Measurements from ENCODE around the gene PPP1R14B.

PPP1R14B gene

DNA sequence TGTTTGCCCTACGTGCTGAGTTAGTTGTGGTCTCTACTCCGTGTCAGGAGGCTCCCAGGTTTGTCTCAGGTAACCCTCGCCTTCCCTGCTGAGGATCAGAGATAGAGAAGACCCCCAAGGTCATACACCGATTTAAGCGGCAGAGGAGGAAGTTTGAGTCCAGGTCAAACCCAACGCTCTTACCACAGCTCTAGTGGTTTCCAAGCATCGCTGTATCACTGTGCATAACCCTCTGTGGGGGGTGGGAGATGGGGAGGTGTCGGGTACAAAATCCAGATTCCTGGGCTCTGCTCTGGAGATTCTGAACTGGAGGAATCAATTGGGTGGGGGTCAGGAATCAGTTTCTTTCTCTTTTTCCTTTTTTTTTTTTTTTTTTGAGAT, 15.8 kb downstream of the PPP1R14B start:
- DNase-seq (ENCODE audit: low spot score), result no peak

DNA sequence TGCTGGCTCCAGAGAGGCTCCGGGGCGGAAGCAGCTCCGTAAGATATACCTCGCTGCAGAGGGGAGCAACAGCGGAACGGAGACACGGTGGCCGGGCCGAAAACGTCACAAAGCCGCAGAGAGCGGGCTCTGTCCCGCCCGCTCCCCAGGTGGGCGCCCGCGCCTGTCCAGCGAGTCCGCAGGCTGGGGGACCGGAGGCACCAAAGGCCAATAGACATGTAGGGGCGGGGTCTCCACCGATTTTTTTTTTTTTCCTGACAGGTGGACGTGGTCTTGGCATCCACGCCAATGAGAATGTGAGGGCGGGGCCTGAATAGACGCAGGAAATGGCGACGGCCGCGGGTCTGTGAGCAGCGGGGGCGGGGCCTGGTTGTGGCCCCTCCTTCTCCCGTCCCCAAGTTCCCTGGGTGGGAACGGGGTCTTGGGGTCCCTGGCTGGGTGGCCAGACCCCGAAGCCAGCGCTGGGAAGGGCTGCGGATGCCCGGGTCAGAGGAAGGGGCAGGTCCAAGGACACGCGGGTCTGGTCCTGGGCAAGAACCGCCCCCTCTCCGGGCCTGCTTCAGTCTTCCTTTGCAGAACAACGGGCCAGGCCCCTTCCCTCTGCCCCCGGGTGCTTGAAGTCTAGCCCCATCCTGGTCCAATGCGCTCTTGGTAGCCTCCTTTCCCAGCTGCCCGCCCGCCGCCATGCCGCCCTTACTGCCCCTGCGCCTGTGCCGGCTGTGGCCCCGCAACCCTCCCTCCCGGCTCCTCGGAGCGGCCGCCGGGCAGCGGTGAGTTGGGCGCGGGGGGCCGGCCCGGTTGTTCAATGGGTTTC, 16.4 kb downstream of the PPP1R14B start, which contains the start of gene DNAJC4:
Gene DNAJC4 (plus strand): TSS at position 378 of the 814 bp plus-strand sequence. CDS start 307 bp downstream, at position 685.
- peak; percentile 88 for DNase-seq (ENCODE audit: low spot score)

DNA sequence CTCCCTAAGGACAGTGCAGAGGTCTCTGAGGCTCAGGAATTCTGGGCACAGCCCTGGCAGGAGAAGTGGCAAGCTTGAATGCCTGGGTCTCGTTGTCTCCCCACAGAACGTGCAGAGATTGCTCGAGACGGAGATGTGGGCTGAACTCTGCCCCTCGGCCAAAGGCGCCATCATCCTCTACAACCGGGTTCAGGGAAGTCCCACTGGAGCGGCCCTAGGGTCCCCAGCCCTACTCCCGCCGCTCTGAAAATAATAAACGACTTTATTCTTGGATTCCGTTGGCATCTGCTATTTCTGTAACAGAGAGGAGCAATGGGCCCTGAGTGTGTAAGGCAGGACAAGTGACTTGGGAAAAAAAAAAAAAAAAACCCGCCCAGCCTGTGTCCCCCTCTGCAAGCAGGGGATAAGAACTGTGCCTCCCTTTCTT, 17.0 kb downstream of the PPP1R14B start:
- DNase-seq (ENCODE audit: low spot score), result no peak

DNA sequence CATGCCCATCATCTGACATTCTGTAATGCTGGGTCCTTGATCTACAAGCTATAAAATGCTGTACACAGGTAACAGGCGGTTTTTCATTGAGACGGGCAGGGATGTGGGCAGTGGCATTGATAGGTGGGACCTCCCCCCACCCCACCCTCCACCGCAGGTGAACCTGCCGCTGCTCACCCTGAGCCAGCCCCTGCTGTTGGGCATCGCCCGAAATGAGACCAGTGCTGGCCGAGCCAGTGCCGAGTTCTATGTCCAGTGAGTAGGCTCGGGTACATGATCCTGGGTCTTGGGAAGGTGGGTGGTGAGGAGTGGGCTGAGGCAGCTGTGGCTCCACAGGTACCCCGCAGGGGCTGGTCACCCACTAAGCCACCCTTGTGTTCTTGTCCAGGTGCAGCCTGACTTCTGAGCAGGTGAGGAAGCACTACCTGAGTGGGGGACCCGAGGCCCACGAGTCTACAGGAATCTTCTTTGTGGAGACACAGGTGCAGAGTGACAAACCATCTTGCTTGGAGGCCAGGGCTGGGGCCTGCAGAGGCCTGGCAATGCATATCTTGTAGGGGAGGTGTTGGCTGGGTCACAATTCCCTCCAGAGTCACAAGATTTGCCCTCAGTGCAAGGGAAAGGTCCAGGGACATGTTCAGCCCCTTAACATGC, 17.5 kb downstream of the PPP1R14B start:
- no peak for DNase-seq (ENCODE audit: low spot score)

DNA sequence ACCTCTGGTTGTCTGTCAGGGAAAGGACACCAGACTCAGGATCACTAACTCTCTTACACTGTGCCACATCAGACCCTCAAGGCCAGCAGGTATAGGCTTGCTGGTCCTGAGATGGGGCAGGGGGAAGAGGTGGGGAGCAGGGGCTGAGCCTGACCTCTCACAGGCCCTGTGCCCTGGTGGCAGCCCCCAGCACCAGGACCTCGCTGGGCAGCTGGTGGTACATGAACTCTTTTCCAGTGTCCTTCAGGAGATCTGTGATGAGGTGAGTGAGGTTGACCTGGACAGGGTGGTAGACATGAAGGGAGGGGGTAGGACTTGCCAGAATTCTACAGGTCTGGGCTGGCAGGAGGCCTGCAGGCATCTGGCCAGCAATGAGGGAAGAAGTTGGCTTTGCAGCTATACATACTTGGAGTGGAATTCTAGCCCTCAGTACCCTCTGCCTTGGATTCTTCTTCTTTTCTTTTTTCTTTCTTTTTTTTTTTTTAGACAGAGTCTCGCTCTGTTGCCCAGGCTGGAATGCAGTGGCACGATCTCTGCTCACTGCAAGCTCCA, 19.3 kb downstream of the PPP1R14B start:
- DNase-seq (ENCODE audit: low spot score), result no peak

DNA sequence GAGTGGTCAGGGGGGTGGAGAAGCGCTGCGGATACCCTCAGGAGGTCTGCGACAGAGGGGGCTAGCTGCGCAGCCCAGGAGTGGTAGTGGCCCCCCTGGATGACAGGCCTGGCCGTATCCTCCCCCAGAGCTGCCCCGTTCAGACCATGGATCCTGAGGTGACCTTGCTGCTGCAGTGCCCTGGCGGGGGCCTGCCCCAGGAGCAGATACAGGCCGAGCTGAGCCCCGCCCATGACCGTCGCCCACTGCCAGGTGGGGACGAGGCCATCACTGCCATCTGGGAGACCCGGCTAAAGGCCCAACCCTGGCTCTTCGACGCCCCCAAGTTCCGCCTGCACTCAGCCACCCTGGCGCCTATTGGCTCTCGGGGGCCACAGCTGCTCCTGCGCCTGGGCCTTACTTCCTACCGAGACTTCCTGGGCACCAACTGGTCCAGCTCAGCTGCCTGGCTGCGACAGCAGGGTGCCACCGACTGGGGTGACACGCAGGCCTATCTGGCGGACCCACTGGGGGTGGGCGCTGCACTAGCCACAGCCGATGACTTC, 20.2 kb downstream of the PPP1R14B start:
- DNase-seq (ENCODE audit: low spot score), result no peak

DNA sequence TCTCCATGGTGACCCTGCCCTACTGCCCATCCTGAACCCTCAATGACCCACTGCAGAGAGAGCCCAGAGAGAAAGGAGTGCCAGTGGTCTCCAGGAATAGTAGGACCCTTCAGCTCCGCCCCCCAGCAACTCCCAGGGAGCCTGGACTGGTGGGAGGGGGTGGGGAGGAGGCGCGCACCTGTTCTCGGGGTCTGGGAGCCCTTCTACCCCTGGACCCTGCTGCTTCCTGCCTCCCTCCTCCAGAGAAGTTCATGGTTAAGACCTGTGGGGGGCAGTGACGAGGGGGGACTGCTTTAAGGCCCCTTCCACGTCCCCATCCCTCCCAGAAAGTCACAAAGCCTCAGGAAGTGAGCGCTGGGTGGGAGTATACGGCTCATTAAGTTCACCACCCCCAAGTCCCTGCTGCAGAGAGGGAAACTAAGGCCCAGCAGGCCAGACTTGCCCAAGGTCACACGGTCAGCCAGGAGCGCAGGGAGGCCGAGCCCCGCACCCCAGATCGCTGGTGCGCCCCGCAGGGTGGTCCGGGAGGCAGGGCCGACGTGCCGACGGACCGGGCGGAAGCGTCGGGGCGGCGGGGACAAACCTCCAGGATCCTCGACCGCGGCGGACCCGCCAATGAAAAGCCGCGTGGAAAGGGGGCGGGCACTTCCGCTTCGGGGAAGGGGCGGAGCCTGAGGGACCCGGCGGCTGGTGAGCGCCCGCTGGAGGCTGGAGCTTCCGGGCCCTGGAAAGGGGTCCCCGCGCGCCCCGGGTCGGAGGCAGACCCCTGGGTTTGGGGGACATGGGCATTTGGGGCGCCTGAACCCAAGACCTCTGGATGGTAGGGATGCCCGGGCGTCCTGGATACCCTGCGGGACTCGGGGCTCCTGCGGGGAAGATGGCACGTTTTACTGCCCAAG, 20.9 kb downstream of the PPP1R14B start, which contains the start of the genes NUDT22 and TRPT1:
Gene NUDT22 (plus strand): TSS at position 667 of the 899 bp plus-strand sequence. CDS start 379 bp downstream, outside the sequence.
Gene TRPT1 (minus strand): TSS at position 579 of the 899 bp plus-strand sequence. CDS start 326 bp downstream, at position 253.
- DNase-seq (ENCODE audit: low spot score), result peak; percentile 90

DNA sequence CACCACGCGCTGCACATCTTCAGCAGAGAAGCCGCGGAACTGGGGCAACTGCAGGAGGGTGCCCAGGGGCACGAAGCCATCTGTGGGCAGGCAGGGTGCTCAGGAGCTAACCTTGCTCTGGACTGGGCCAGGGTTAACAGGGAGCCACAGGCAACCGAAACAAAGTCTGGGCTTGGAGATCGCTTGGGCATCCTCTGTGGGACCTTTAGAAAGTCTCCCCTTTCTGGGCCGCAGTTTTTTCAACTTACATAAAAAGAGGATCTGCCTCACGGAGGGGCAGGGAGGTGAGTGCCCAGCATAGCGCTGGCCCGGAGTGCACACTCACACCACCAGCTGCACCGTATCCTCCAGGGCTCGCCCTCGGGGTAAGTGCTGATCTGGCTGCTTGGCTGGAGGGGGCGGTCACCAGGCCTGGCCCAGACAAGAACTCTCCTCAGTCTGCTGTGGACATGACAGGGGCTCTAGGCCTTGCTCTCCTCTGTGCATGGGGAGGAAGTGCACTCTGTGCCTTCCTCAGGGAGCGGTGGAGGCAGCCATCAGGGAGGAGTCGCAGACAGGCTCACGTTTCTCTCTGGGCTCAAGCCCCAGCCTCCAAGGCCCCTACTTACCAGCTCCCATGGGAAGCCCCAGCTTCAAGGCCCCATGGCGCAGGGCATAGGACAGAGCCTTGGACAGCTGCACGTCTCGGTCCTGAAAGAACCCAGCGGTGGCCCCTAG, 21.7 kb downstream of the PPP1R14B start:
- DNase-seq (ENCODE audit: low spot score), result no peak

DNA sequence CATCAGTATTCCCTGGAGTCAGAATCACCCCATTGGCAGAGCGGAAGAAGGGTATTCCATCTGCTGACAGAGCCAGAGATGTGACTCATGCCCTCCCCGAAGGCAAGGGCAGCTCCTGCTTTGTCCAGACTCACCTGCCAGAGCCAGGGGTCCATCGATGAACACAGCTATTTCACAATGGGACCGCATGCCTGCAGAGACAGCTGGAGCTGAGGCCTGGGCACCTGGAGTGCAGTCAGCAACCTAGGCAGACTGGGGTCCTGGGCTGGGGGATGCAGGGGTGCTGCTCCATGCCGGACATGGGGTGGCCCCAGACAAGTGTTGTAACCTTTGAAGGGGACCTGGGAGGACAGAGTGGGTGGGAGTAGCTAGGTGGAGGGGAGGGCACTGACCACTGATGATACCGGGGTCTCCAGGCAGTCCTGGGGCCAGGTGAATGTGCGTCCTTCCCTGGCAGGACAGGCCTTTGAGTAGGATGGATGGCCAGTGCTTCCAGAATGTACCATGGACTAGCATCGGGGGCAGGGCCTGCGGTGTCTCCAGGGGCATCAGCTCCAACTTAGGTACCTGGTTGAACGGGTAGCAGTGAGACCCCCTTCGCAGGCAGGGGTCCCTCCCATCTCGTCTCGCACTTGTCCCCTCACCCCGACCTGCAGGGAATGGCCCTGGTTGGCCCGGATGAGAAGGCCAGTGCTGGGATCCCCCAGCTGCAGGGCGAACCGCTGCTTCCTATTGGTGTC, 22.4 kb downstream of the PPP1R14B start:
- no peak for DNase-seq (ENCODE audit: low spot score)

DNA sequence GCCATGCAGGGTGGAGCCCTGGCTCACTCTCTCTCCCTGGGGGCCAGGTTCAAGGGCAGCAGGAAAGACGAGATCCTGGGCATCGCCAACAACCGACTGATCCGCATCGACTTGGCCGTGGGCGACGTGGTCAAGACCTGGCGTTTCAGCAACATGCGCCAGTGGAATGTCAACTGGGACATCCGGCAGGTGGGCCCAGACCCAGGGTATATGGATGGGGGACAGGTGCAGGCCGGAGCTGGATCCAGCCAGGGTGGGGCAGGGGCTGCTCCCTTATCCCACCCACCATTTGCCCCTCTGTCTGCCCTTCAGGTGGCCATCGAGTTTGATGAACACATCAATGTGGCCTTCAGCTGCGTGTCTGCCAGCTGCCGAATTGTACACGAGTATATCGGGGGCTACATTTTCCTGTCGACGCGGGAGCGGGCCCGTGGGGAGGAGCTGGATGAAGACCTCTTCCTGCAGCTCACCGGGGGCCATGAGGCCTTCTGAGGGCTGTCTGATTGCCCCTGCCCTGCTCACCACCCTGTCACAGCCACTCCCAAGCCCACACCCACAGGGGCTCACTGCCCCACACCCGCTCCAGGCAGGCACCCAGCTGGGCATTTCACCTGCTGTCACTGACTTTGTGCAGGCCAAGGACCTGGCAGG, 23.6 kb downstream of the PPP1R14B start:
- no peak for DNase-seq (ENCODE audit: low spot score)

DNA sequence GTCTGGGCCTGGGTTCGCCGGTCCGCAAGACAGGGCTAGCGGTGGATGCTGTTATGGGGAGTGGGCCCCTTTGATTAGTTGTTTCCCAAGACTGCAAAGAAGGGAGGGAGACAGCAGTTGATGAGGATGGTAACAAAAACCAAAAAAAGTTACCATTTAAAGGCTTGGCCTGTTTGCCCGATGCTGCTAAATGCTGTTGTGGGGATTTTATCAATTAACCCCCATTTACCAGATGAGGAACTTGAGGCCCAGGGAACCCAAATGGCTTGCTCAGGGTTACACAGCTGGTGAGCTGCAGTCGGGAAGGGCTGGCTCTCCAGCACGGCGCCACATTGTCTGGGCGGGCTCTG, 24.1 kb downstream of the PPP1R14B start:
- no peak for DNase-seq (ENCODE audit: low spot score)

DNA sequence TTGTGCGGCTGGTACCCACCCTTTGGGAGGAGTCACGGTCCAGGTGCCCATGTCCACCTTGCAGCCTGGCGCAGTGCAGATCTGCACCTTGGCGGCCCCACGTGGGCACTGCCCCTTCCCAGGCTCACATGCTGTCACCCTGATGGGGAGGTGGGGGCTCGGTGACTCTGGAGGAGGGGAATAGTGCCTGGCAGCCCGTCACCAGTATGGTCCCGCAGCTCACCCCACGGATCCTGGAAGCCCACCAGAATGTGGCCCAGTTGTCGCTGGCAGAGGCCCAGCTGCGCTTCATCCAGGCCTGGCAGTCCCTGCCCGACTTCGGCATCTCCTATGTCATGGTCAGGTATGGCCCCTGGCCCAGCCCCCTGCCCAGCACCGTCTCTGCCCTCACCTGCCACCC, 25.9 kb downstream of the PPP1R14B start:
- DNase-seq (ENCODE audit: low spot score), result no peak

DNA sequence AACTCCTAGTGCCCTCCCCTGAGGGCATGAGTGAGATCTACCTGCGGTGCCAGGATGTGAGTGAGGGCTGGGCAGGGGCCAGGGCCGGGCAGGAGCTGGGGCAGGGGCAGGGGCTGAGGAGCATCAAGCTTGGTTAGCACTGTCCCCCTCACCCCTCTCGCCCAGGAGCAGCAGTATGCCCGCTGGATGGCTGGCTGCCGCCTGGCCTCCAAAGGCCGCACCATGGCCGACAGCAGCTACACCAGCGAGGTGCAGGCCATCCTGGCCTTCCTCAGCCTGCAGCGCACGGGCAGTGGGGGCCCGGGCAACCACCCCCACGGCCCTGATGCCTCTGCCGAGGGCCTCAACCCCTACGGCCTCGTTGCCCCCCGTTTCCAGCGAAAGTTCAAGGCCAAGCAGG, 26.5 kb downstream of the PPP1R14B start:
- no peak for DNase-seq (ENCODE audit: low spot score)

DNA sequence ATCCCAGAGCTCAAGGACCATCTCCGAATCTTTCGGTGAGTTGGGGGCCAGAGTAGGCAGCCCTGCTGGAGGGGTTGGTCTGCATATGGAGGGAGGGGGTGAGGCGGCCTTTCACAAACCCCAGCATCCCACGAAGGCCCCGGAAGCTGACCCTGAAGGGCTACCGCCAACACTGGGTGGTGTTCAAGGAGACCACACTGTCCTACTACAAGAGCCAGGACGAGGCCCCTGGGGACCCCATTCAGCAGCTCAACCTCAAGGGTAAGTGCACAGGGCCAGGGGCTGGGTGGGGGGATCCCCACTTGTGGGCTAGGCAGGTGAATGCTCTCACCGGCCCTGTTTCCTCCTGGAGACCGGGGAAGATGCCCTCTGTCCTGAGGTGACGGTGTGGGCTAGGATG, 27.0 kb downstream of the PPP1R14B start:
- DNase-seq (ENCODE audit: low spot score), result no peak

DNA sequence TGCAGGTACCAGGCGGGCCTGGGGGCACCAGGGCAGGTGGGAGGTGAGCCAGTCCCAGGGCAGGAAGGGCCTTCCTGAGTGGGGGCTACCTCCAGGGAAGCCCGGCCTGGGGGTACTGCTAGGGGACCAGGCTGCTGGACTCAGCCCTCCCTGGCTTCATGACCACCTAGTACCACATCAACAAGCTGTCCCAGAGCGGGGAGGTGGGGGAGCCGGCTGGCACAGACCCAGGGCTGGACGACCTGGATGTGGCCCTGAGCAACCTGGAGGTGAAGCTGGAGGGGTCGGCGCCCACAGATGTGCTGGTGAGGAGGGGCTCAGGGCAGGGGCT, 27.4 kb downstream of the PPP1R14B start:
- no peak for DNase-seq (ENCODE audit: low spot score)

DNA sequence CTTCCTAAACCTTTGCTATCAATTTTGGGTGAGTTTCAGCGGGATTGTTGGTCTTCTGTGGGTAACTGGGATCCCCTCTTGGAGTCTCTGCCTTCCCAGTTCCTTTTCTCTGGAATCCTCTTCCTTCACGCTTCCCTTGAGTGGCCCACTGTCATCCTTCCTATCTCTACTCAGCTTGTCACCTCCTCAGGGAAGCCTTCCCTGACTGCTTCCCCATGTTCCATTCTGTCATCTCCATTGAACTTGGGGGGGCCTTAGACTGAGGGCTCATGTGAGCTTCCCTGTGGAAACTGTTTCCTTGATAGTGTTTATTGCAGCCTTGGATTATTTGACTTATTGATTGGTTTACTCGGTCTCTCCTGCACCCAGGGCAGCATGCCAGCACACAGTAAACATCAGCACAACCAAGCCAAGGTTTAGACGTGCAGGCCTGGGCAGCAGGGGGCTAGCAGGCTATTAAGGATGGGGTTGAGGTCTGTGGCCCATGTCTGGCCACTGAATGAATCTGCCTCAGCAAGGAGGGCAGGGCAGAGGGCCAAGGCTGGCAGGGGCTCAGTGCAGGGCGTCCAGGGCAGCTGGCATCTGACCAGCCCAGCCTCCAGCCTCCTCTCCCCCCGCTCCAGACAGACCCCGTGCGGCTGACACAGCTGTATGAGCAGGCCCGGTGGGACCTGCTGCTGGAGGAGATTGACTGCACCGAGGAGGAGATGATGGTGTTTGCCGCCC, 28.0 kb downstream of the PPP1R14B start:
- no peak for DNase-seq (ENCODE audit: low spot score)

DNA sequence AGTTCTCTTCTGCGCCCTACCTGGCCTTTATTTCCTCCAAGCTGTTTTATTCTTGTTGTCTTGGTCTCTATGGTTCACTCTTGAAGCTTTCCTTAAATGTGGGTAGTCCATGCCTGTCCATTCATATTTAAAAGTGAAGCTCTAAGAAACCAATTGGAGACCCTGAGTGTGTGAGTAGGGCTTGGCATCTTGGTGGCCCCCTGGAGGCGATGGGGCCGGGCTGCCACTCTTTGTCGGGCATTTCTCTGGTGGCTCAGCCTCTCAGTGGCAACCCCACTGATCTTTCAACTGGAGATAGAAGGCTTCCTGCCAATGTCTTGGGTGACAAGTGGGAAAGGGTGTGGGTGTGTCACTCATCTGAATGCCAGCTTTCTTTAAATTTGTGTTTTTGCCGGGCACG, 29.9 kb downstream of the PPP1R14B start:
- DNase-seq (ENCODE audit: low spot score), result no peak

DNA sequence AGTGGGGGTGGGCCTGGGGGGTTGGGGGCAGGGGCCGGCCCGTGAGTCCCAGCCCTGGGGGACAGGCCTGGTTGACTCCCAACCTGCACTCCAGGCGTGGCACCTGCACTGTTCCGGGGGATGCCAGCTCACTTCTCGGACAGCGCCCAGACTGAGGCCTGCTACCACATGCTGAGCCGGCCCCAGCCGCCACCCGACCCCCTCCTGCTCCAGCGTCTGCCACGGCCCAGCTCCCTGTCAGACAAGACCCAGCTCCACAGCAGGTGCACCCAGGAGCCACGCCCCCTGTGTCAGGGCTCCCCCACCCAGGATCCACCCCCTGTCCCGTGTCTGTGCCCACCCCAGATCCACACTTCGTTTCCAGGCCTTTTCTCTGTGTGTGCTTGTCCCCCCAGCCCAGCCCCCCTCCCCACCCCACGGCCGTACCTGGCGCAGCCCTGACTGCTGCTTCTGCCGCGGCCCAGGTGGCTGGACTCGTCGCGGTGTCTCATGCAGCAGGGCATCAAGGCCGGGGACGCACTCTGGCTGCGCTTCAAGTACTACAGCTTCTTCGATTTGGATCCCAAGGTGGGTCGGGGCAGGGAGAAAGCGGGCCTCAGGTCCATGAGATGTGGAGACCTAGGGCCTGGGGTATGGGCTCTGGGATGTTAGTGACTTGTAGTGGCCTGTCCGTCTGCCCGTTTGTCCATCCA, 35.4 kb downstream of the PPP1R14B start:
- no peak for DNase-seq (ENCODE audit: low spot score)

Data from HuH-7.5 (cell line).